ENCODE measurements around the gene A4GALT.

The A4GALT gene

DNA sequence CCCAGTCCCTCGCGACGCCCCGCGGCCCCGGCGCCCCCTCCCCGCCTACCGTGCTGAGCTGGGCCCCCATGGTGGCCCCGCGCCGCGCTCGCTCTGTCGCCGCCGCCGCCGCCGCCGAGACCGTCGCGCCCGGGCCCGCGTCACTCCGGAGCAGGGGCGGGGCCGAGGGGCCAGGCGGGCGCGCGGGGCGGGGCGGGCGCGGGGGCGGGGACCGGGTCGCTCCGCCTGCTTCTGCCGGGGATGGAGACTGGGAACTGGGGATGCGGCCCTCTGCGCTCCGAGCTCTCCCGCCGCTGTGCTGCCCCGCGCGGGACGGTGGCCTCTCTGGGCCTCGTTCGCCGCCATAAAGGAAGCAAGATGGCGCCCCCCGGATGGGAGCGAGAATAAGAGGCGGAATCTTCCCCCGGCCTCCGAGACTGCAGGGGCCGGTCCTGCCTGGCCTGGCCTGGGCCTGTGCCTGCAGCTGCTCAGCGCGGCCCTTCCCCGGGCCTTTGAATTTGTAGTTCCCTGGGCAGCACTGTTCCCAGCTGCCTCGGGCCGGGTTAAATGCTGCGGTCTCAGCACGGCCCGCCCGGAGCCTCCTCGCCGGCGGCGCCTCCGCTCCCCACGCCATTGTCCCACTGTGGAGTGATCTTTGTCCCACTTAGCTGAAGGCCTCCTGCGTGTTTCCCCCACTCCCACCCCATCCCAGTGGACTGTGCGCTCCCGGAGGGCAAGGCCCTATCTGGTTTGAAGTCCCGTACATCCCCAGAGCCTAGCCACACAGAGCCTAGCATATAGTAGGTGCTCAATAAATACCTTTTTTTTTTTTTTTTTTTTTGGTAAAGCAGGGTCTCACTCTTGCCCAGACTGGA lies 71.2 kb downstream of the A4GALT start, which contains the start of gene CYB5R3:
Gene CYB5R3 (minus strand): TSS at position 147 of the 854 bp plus-strand sequence. CDS start 77 bp downstream, at position 70.
- DNase-seq (ENCODE audit: low read depth, low spot score), result no peak

DNA sequence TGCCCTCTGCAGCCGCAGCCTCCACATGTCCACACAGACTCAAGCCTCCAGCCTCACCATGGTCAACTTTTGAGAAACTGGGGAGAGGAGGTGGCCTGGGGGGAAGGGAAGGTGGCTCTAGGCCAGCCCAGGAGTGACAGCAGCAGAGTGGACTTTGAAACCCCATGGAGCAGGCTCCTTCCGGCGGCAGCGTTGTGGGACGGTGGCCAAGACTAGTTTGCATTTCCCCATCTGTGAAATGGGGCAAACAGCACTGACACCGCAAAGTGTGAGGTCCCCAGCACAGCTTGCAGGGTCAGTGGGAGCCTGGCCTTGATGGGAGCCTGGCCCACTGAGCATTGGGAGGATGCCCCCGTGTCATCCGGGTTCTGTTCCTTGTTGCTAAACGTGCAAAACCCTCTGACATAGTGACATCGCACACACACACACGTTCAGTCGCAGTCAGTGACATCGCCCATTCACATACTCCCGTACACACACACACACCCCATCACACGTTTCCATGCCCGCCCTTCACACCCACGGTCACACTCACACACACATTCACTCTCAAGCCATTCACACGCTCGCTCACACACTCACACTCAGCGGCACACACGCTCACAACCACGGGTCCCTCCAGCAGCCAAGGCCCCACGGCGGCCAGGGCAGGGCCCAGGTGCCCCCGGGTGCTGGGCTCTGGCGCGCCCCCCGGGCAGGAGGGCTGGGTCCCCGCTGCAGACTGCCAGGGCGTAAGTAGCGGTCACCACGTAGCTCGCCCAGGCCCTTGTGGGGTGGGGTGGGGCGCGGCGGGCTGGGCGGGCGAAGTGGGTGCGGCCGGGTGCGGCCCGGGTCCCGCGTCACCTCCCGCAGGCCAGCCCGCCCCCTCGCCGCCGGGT lies 72.1 kb downstream of the A4GALT start:
- no peak for DNase-seq (ENCODE audit: low read depth, low spot score)

DNA sequence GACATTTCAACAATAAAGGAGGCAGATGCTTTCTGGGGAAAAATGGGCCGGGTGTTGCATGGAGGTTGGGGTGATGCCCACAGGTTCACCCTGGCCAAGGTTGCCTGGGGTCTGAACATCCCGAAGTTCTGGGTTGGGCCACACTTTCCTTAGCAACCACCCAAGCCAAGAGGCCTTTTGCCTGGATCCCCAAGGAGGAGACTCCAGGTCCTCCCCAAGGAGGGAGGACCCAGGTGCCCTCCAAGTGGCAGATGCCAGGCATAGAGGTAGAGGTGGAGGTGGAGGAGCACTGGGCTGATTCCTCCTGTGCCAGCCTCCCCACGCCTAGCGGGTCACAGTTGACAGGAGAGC lies 72.7 kb downstream of the A4GALT start:
- DNase-seq (ENCODE audit: low read depth, low spot score), result no peak

DNA sequence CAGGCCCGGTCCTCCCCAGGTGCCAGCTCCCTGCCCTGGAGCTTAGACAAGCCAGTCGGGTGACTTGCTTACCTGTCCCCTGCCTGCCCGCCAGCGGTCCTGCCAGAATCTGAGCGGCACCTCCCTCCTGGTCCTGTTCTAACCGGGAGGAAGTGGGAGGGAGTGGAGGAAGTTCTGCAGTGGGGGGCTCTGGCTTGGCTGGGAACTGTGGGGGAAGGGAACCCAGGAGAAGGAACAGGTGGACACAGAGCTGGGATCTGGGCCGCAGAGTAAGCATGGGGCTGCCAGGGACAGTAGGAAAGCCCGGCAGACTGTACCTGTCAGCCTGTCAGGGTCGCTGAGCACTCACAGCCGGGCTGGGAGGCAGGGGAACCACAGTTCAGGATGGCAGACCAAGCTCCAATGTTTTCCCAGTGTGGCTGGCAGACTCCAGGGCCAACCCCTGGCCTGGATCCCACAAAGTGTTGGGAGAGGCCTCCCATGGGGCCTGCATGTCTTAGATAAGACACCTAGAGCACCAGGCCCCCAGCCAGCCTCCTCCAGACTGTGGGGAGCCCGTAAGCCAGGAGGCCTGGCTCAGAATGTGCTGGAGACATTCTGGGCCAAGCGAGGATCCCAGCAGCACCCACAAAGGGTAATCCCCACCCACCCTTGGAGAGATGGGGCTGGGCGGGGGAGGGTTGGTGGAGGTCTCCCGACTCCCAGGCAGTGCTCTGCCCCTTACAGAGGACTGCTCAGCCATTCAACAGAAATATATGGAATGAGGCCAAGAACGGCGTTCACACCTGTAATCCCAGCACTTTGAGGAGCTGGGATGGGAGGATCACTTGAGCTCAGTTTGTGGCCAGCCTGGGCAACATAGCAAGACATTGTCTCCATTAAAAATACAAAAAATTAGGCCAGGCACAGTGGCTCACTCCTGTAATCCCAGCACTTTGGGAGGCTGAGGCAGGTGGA lies 73.8 kb downstream of the A4GALT start:
- no peak for DNase-seq (ENCODE audit: low read depth, low spot score)

DNA sequence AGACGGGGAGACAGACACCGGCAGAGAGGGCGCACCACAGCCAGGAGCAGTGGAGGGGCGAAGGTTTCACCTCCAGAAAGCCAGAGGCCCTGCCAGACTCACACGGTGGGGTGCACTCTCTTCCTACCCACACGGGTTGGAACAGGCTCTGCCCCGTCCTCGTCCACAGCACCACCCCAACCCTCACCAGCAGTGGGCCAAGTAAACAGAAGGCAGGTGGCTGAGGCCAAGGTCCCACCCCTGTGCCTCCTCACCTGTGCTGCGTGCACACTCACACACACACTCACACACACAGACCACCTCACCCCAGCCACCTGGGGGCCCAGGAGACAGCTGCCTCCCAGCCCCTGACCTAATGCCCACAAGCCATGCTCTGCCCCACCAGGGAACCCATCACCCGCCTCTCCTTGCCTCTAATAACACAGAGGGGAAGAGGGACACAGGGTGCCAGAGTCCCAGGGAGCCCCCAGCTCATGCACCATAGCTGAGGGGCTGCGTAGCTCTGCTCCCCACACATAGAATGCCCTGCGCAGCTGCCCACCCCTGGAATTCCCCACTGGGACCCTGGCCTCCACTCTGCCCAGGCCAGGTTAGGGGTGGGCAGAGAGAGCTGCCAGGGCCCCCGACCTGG lies 74.6 kb downstream of the A4GALT start:
- DNase-seq (ENCODE audit: low read depth, low spot score), result no peak

DNA sequence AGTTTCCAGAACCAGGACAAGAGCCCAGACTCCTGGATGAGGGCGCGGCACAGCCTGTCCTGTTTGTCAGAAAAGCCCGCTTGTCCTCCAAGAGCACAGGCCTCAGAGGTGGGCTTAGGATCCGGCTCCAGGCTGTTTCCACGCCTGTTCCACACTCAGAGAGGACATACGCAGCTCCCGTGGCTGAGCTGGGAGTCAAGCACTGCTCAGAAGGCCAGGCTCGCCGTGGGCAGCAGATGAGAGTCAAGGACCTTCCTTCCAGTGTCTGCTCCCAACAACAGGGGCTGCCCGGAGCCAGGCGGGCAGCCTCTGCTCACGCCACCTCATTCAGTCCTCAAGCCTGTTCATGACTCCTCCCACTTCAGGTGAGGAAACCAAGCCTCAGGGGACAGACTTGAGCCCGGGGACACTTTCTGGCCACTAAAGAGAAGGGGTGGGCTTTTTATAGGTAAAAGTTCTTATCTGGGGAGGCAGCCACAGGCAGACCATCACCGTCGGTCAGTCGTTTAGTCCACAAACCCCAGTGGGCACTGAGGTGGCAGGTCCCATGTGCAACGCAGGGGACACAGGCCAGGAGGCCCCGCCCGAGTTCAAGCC lies 75.2 kb downstream of the A4GALT start:
- no peak for DNase-seq (ENCODE audit: low read depth, low spot score)

DNA sequence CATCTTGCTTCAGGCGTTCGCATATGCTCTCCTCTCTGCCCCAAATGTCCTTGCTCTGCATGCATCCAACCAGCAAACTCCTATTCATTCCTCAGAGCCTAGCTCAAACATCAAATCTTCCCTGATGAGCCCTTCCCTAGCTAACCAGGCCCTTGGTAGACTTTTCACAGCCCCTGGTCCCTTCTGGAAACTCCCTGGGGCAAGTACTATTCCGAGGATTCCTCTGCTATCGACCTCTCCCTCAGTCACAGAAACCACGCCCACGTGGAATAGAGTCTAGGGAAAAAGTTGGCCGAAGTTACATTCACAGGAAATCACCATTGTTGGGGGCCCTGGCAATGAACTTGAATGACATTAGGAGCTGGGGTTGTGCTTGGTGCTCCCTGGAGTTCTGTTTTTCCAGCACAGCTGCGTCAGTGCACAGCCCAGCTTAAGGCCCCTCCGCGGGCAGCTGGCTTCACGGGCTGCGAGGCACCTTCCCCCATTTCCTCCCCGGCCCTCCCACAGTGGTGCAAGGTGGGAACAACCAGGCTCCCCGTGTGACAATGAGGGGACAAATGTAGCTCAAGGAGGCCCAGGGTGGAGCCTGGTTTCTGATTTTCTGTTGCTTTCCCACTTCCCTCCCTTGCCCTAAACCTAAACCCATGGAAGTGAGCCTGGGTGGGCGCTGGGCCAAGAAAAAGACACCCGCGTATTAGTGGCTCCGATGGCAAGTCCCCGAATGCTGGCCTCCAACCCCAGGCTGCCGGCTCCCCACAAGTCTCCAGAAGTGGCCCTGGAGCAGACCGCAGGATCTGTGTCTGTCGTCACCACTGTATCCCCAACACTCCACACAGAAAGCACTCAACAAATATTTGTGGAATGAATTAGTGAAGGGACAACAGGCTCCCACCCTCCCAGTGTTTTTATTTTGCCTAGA lies 76.0 kb downstream of the A4GALT start:
- no peak for DNase-seq (ENCODE audit: low read depth, low spot score)

DNA sequence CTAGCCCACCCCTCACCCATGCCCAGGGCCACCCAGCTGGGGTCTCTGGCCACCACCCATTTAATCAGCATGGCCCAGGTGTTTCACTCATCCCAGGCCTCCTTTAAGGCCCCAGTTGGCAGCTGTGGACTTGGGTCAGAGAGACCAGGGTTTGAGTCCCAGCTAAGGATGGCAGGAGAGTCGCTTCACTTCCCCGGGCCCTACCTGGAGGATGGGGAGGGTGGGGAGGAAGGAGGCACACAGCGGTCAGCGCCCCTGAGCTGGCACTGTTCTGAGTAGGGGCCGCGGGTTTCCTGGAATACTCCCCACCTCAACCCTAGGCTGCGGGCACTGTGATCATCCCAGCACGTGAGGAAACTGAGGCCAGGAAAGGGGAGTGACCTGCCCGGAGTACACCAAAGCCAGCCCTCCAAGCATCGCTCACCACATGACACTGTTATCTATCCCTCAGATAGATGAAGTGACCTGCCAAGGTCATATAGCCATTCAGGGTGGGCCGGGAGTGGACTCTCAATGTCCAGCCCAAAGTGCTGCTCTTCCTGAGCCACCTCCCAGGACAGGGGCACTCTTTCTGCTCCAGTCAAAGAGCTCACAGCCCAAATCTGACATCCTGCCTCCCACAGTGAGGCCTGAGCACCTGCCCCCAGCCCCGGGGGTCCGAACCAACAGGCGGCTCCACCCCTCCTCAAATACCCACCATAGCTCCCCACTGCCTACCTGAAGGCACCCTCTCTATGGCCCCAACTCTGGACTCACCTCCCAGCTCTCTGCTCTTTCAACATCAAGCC lies 76.8 kb downstream of the A4GALT start:
- DNase-seq (ENCODE audit: low read depth, low spot score), result no peak

DNA sequence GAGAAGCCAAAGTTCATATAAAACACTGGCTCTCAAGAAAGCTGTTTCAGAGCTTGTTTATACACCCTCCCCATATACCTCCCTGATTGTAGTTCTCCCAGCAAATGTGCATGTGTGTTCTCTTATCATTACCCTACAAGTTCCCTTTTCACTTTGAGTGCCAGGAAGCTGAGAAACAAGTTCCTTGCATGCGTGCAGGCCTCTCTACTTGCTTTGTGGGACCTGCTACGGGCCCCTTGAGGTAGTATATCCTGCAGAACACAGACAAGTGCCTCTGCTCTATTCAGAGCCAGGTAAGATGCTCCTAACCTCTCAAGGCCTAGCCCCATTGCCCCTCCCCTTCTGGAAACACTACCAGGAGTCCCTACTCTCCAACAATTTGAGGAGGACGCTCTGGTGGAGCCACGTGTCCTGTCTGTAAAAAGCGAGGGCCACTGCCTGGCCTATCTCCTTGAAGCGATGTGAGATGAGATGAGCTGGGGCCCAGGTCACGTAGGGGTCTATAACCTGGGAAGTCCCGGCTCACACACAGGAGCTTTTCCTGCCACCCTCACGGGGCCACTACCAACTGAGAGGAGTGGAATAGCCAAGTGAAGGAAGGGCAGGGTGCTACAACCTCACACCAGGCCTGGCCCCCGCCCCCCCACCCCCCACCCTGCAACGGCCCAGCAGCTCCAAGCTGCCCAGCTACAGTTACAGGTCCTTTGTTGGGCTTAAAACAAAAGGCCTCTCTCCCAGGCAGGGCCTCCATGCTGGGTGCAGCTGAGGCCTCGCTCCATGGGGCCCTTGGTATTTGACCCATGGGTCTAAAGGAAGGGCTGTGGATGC lies 77.7 kb downstream of the A4GALT start:
- DNase-seq (ENCODE audit: low read depth, low spot score), result no peak

Measured in smooth muscle cell of the brain vasculature (primary cell).